ENCODE data around the gene MTFR1L.

- TF ChIP-seq POLR2AphosphoS5 (IDR thresholded peaks at IDR 0.05; ENCODE audit: insufficient read depth in 1 of 2, low read depth in 1 of 2): no peak
- TF ChIP-seq POLR2A (IDR thresholded peaks at IDR 0.05): no peak
- TF ChIP-seq CTCF (IDR thresholded peaks at IDR 0.05): no peak
These were observed 11.1 kb upstream of the MTFR1L start for GRCh38 chr1:25808481-25809244.

Data from vagina (tissue), 2 donors.